H1 (cell line): ENCODE measurements around the gene NFASC. TPM values are rescaled to one million over a fixed set of nuclear protein-coding genes. Genes with fewer than 3 reads are reported as not detected.

Experiments used
- CTCF ChIA-PET: fragments of 300-600 bp; sonication (Branson Sonifier 250); formaldehyde crosslinking; loops from one replicate; lab custom pipeline; 2021; ENCODE audit not compliant: partially characterized antibody; lab: Charles Lee
- POLR2A ChIA-PET: fragments of 300-600 bp; sonication (Branson Sonifier 250); formaldehyde crosslinking; loops from one replicate; lab custom pipeline; 2021; ENCODE audit warnings: inconsistent platforms; ENCODE audit not compliant: partially characterized antibody; lab: Charles Lee
- DNase-seq, 2 experiments: peaks; one replicate each; pipeline versions ENCODE4 v3.0.0 to v3.0.0-alpha.2; 2010 to 2022; ENCODE audit warnings: low spot score in 2 of 2, low read depth in 1 of 2, mixed read lengths in 1 of 2
- FAIRE-seq: peaks from 2 replicates; lab custom pipeline; 2011; peaks lifted over from hg19 to GRCh38; lab: Jason Lieb, UNC
- H2AFZ ChIP-seq: 2 replicates; pipeline ENCODE4 v1.8.1; 2012; ENCODE audit warnings: low read length, inconsistent platforms
- H2AK5ac ChIP-seq: 2 replicates; pipeline ENCODE4 v1.6.1; 2013; ENCODE audit warnings: low read depth, low read length
- H2BK120ac ChIP-seq: replicated peaks from 2 replicates; pipeline ENCODE3; 2013; ENCODE audit warnings: low read depth, low read length, inconsistent platforms
- H2BK12ac ChIP-seq: 2 replicates; pipeline ENCODE4 v1.6.1; 2013; ENCODE audit warnings: low read depth, low read length
- H2BK15ac ChIP-seq: 2 replicates; pipeline ENCODE4 v1.6.1; 2013; ENCODE audit warnings: low read length
- H2BK20ac ChIP-seq: 2 replicates; pipeline ENCODE4 v1.6.1; 2013; ENCODE audit warnings: low read length
- H2BK5ac ChIP-seq: 2 replicates; pipeline ENCODE4 v1.6.1; 2013; ENCODE audit warnings: low read depth, low read length
- H3K14ac ChIP-seq: 2 replicates; pipeline ENCODE4 v1.6.1; 2013; ENCODE audit warnings: inconsistent platforms; ENCODE audit not compliant: insufficient read length
- H3K18ac ChIP-seq: 2 replicates; pipeline ENCODE4 v1.6.1; 2013; ENCODE audit warnings: low read length; ENCODE audit errors: extremely low read depth
- H3K23ac ChIP-seq: 2 replicates; pipeline ENCODE4 v1.6.1; 2013; ENCODE audit warnings: inconsistent platforms; ENCODE audit not compliant: insufficient read length
- H3K23me2 ChIP-seq: 2 replicates; pipeline ENCODE4 v1.6.1; 2013; ENCODE audit warnings: low read depth, low read length
- H3K27ac ChIP-seq: 2 replicates; pipeline ENCODE4 v1.6.1; 2011; ENCODE audit warnings: low read depth, low read length, inconsistent platforms
- H3K27me3 ChIP-seq, 4 experiments: replicated peaks in 1 of 4; 1 replicate in 1 of 4; 2 replicates in 3 of 4; pipeline versions ENCODE4 v1.6.1 to v1.8.1; 2011 to 2013; ENCODE audit warnings: low read length in 3 of 4, mild to moderate bottlenecking in 3 of 4, inconsistent platforms in 2 of 4, mixed read lengths in 2 of 4, moderate library complexity in 1 of 4; ENCODE audit not compliant: control insufficient read depth in 3 of 4, insufficient read depth in 3 of 4; ENCODE audit errors: extremely low read depth in 1 of 4
- H3K36me3 ChIP-seq, 4 experiments: 2 replicates each; pipeline versions ENCODE4 v1.6.1 to v1.8.1; 2011 to 2013; ENCODE audit warnings: mild to moderate bottlenecking in 4 of 4, low read length in 3 of 4, moderate library complexity in 2 of 4, control low read depth in 1 of 4, inconsistent platforms in 1 of 4; ENCODE audit not compliant: insufficient read depth in 4 of 4, control insufficient read depth in 2 of 4
- H3K4ac ChIP-seq: replicated peaks from 2 replicates; pipeline ENCODE3; 2013; ENCODE audit warnings: low read length, low read depth, mixed read lengths, inconsistent platforms; ENCODE audit not compliant: insufficient read length
- H3K4me1 ChIP-seq, 4 experiments: replicated peaks in 1 of 4; 1 replicate in 1 of 4; 2 replicates in 3 of 4; pipeline versions ENCODE4 v1.6.1 to v1.8.1; 2011 to 2013; ENCODE audit warnings: low read length in 3 of 4, inconsistent platforms in 2 of 4, mixed read lengths in 1 of 4; ENCODE audit not compliant: insufficient read depth in 4 of 4, control insufficient read depth in 3 of 4
- H3K4me2 ChIP-seq, 2 experiments: 2 replicates each; pipeline versions ENCODE4 v1.6.1 to v1.8.1; 2011 to 2013; ENCODE audit warnings: low read depth in 2 of 2, low read length in 2 of 2, control low read depth in 1 of 2, inconsistent platforms in 1 of 2, mild to moderate bottlenecking in 1 of 2; ENCODE audit not compliant: insufficient read depth in 1 of 2
- H3K4me3 ChIP-seq, 4 experiments: fragments of 200-600, 300-600 bp in 1 of 4; sonication (generic), shearing (Covaris generic), sonication (Bioruptor Twin) in 1 of 4; 2 replicates each; pipeline versions ENCODE4 v1.5.1 to v1.8.1; 2011 to 2016; ENCODE audit warnings: low read length in 4 of 4, low read depth in 3 of 4, control low read depth in 2 of 4, inconsistent platforms in 2 of 4, mild to moderate bottlenecking in 2 of 4, mixed read lengths in 1 of 4, moderate library complexity in 1 of 4; ENCODE audit not compliant: insufficient read depth in 2 of 4; ENCODE audit errors: extremely low read depth in 1 of 4
- H3K56ac ChIP-seq: replicated peaks from 2 replicates; pipeline ENCODE3; 2013; ENCODE audit warnings: low read depth, mild to moderate bottlenecking, mixed read lengths, low read length, inconsistent platforms; ENCODE audit not compliant: insufficient read length
- H3K79me1 ChIP-seq: 2 replicates; pipeline ENCODE4 v1.6.1; 2013; ENCODE audit warnings: low read depth, low read length, control low read depth
- H3K79me2 ChIP-seq, 2 experiments: 2 replicates each; pipeline versions ENCODE4 v1.6.1 to v1.8.1; 2012 to 2013; ENCODE audit warnings: low read length in 2 of 2, mild to moderate bottlenecking in 2 of 2, inconsistent platforms in 1 of 2; ENCODE audit not compliant: insufficient read depth in 2 of 2, control insufficient read depth in 1 of 2
- H3K9ac ChIP-seq, 4 experiments: replicated peaks in 1 of 4; 1 replicate in 1 of 4; 2 replicates in 3 of 4; pipeline versions ENCODE4 v1.6.1 to v1.8.1; 2011 to 2013; ENCODE audit warnings: low read depth in 3 of 4, low read length in 3 of 4, control low read depth in 2 of 4, mild to moderate bottlenecking in 2 of 4, moderate library complexity in 2 of 4, inconsistent platforms in 1 of 4; ENCODE audit errors: extremely low read depth in 1 of 4
- H3K9me3 ChIP-seq, 2 experiments: 2 replicates each; pipeline versions ENCODE4 v1.6.1 to v1.8.1; 2012 to 2013; ENCODE audit warnings: mild to moderate bottlenecking in 2 of 2, moderate library complexity in 2 of 2, control low read depth in 1 of 2, inconsistent platforms in 1 of 2, low read depth in 1 of 2, low read length in 1 of 2, mixed read lengths in 1 of 2; ENCODE audit not compliant: insufficient read depth in 2 of 2
- H4K20me1 ChIP-seq, 2 experiments: replicated peaks in 1 of 2; 2 replicates each; pipeline versions ENCODE3 to v1.8.1; 2011 to 2013; ENCODE audit warnings: inconsistent platforms in 2 of 2, low read length in 2 of 2, mild to moderate bottlenecking in 1 of 2; ENCODE audit not compliant: insufficient read depth in 2 of 2, control insufficient read depth in 1 of 2
- H4K5ac ChIP-seq: 2 replicates; pipeline ENCODE4 v1.6.1; 2013; ENCODE audit warnings: low read length, low read depth, mixed read lengths, inconsistent platforms; ENCODE audit not compliant: insufficient read length
- H4K8ac ChIP-seq: 2 replicates; pipeline ENCODE4 v1.8.0; 2013; ENCODE audit warnings: mild to moderate bottlenecking, moderate library complexity, low read length, inconsistent platforms; ENCODE audit not compliant: insufficient read depth; ENCODE audit errors: extremely low read depth
- H4K91ac ChIP-seq: replicated peaks from 2 replicates; pipeline ENCODE3; 2013; ENCODE audit warnings: low read length, mixed read lengths, inconsistent platforms; ENCODE audit not compliant: insufficient read length
- BACH1 ChIP-seq: IDR thresholded peaks from 2 replicates; pipeline ENCODE4 v1.6.1; 2012; ENCODE audit warnings: low read length, improper control_type of control experiment
- BRCA1 ChIP-seq: IDR thresholded peaks from 2 replicates; pipeline ENCODE4 v1.6.1; 2012; ENCODE audit warnings: low read depth, low read length, improper control_type of control experiment
- CTBP2 ChIP-seq: IDR thresholded peaks from 2 replicates; pipeline ENCODE4 v1.7.0; 2011; ENCODE audit warnings: borderline replicate concordance, mild to moderate bottlenecking, moderate library complexity, mixed read lengths, low read length; ENCODE audit not compliant: insufficient read depth, insufficient read length
- EP300 ChIP-seq, 2 experiments: IDR thresholded peaks; 1 replicate in 1 of 2; 2 replicates in 1 of 2; pipeline ENCODE4 v1.6.1; 2011 to 2012; ENCODE audit warnings: low read depth in 2 of 2, low read length in 2 of 2, mild to moderate bottlenecking in 2 of 2, borderline replicate concordance in 1 of 2, inconsistent platforms in 1 of 2, moderate library complexity in 1 of 2
- GABPA ChIP-seq: IDR thresholded peaks from 2 replicates; pipeline ENCODE4 v1.6.1; 2011; ENCODE audit warnings: mild to moderate bottlenecking, low read length, moderate library complexity, borderline replicate concordance; ENCODE audit not compliant: insufficient read depth
- GTF2F1 ChIP-seq: IDR thresholded peaks from 2 replicates; pipeline ENCODE4 v1.6.1; 2012; ENCODE audit warnings: low read depth, low read length, improper control_type of control experiment, borderline replicate concordance
- JUN ChIP-seq: IDR thresholded peaks from 2 replicates; pipeline ENCODE4 v1.6.1; 2011; ENCODE audit warnings: low read depth, mild to moderate bottlenecking, improper control_type of control experiment, low read length
- KDM4A ChIP-seq: IDR thresholded peaks from one replicate; pipeline ENCODE4 v1.7.1; 2012; ENCODE audit warnings: low read depth, mild to moderate bottlenecking, moderate library complexity, low read length, inconsistent platforms; ENCODE audit not compliant: severe bottlenecking
- MAX ChIP-seq: IDR thresholded peaks from 2 replicates; pipeline ENCODE4 v1.6.1; 2012; ENCODE audit warnings: inconsistent platforms
- RAD21 ChIP-seq, 2 experiments: IDR thresholded peaks in 1 of 2; conservative IDR thresholded peaks in 1 of 2; 2 replicates each; pipeline ENCODE4 v1.6.1; 2011; ENCODE audit warnings: low read depth in 2 of 2, low read length in 2 of 2, improper control_type of control experiment in 1 of 2, inconsistent platforms in 1 of 2, mild to moderate bottlenecking in 1 of 2, moderate library complexity in 1 of 2
- RNF2 ChIP-seq: fragments of 200-900, 300-1000 bp; sonication (generic); IDR thresholded peaks from 2 replicates; pipeline ENCODE4 v1.7.1; 2016; ENCODE audit warnings: borderline replicate concordance, low read depth, mild to moderate bottlenecking, antibody characterized with exemption, low read length; ENCODE audit not compliant: poor library complexity, severe bottlenecking; ENCODE audit errors: missing control alignments
- SP1 ChIP-seq: IDR thresholded peaks from 2 replicates; pipeline ENCODE4 v1.6.1; 2011; ENCODE audit warnings: low read depth, low read length
- TCF12 ChIP-seq: IDR thresholded peaks from 2 replicates; pipeline ENCODE4 v1.6.1; 2011; ENCODE audit warnings: low read depth, mild to moderate bottlenecking, low read length
- WGBS, 2 experiments: shearing (Covaris generic) in 1 of 2; methylation state at CpG; one replicate each; pipeline versions ENCODE4 v1.1.6 to v1.1.7; 2013 to 2015; ENCODE audit warnings: low lambda C conversion rate in 2 of 2, mixed read lengths in 2 of 2, inconsistent platforms in 1 of 2, low coverage in 1 of 2, missing lambda C conversion rate in 1 of 2; ENCODE audit not compliant: insufficient replicate concordance in 2 of 2, insufficient coverage in 1 of 2, insufficient read length in 1 of 2; ENCODE audit errors: extremely low coverage in 1 of 2, missing lambda C conversion rate in 1 of 2; 5-methylcytosine and 5-hydroxymethylcytosine counted together
- polyA plus RNA-seq, 7 experiments: library from polyadenylated mRNA; depleted of rRNA in 3 of 7; stranded (reverse) in 5 of 7; unstranded in 2 of 7; fragments of >200 nt in 5 of 7; fragments of 200-250 nt in 2 of 7; gene quantifications; 1 replicate in 5 of 7; 2 replicates in 1 of 7; 4 replicates in 1 of 7; pipeline versions ENCODE4 v1.2.1 to v1.2.3, GENCODE V29; 2011 to 2013; ENCODE audit warnings: missing spikeins in 2 of 7, mixed read lengths in 2 of 7
- total RNA-seq: library from RNA; stranded (reverse); fragmentation: NEBNext Ultra II Directional; extraction: Animal tissue kit (Norgen Biotek cat#: 25700); gene quantifications from 2 replicates; pipeline ENCODE4 v1.2.1, GENCODE V29; 2021

NFASC gene
- total and polyA plus RNA-seq, 2 of the 8 experiments (the other 6 are each of a cell fraction or from before 2014, with no cell fraction given): 5.0 to 15.2 TPM

GRCh38 chr1:204959836-204960235, 89.2 kb downstream of the NFASC start:
- no peak for DNase-seq
- Histone ChIP-seq H3K23ac (no peak overlapping the region), H3K27ac (no peak overlapping the region), H3K9me3 (no peaks in the 10 kb centered on the region), H4K20me1 (peaks cover 0 to 2% of the 10 kb centered on the region in 2 experiments), H4K8ac (no peak overlapping the region), H2AFZ (no peak overlapping the region), H3K79me2 (no peaks in the 10 kb centered on the region), H3K56ac (no peak overlapping the region), H3K79me1 (no peaks in the 10 kb centered on the region), H2BK15ac (no peak overlapping the region), H3K23me2 (no peaks in the 10 kb centered on the region; the same call in 1 of the 2 replicates), H3K4me3 (no peak overlapping the region), H2BK20ac (no peak overlapping the region), H3K36me3 (no peaks in the 10 kb centered on the region; a peak in 1 of 8 replicates), H3K4me1 (peaks cover 0 to 4% (median 2%) of the 10 kb centered on the region in 4 experiments; a peak in 4 of 7 replicates), H2BK12ac (no peak overlapping the region), H2BK5ac (no peak overlapping the region), H4K91ac (no peak overlapping the region), H3K14ac (no peak overlapping the region), H3K27me3 (no peaks in the 10 kb centered on the region), H3K18ac (no peak overlapping the region), H3K4ac (no peak overlapping the region), H3K9ac (no peak overlapping the region), H2AK5ac (no peak overlapping the region), H4K5ac (no peak overlapping the region), H2BK120ac (no peak overlapping the region), H3K4me2 (no peak overlapping the region)
- ChIA-PET CTCF (interaction anchor here (1.6 to 13.0 kb wide), 4 partner anchors 15 to 152 kb away, joined by 7 to 112 read pairs (median 28); no protein-coding TSS in a partner anchor), POLR2A (no interaction called here)
- 98% methylated on average over 2 of the region's 2 CpGs; no CpG with 5 or more reads in 1 of the 2 experiments for WGBS, 2 experiments
- no peak for FAIRE-seq
- TF ChIP-seq JUN (no peak), SP1 (no peak), BRCA1 (no peak), RNF2 (no peak), TCF12 (no peak), RAD21 (IDR thresholded peaks at IDR 0.05 in 1 of 2, conservative IDR thresholded peaks at IDR 0.05 in 1 of 2; ENCODE audit: low read depth in 2 of 2, low read length in 2 of 2) (no peak), BACH1 (no peak), GABPA (no peak), MAX (no peak), EP300 (IDR thresholded peaks at IDR 0.05; ENCODE audit: borderline replicate concordance in 1 of 2, low read depth in 2 of 2, low read length in 2 of 2) (no peak), KDM4A (no peak), GTF2F1 (no peak), CTBP2 (no peak)
